ENCODE measurements around the gene TIMP1.

- TF ChIP-seq CTCF (IDR thresholded peaks at IDR 0.05 in 2 of 3, conservative IDR thresholded peaks at IDR 0.05 in 1 of 3; ENCODE audit: control insufficient read depth in 2 of 3, extremely low read depth in 1 of 3, insufficient read depth in 1 of 3, low read depth in 3 of 3, low read length in 3 of 3) (no peak), IRF4 (IDR thresholded peaks at IDR 0.05; ENCODE audit: low read depth, low read length) (no peak), EZH2 (IDR thresholded peaks at IDR 0.05; ENCODE audit: borderline replicate concordance, control insufficient read depth, low read depth, low read length) (no peak)
These were observed 4.3 kb upstream of the TIMP1 start for GRCh38 chrX:47577901-47578300.

All from GM12878 (cell line).